IMR-90 (cell line): Measurements from ENCODE around the gene PRKCB.

Experiments used
- RAD21 ChIP-seq: IDR thresholded peaks from 2 replicates; pipeline ENCODE4 v1.6.1; 2012; ENCODE audit warnings: low read length, improper control_type of control experiment
- TF ChIP-seq, protein P1 (sequence below): conservative IDR thresholded peaks from 2 replicates; pipeline ENCODE4 v1.5.1; 2012; ENCODE audit warnings: mild to moderate bottlenecking, low read depth, low read length, improper control_type of control experiment
- TF ChIP-seq, protein P2 (sequence below): fragments of 150-350 bp; IDR thresholded peaks from 2 replicates; pipeline ENCODE4 v1.6.1; 2016; ENCODE audit warnings: low read depth, mild to moderate bottlenecking, low read length, moderate library complexity, borderline replicate concordance

DNA sequence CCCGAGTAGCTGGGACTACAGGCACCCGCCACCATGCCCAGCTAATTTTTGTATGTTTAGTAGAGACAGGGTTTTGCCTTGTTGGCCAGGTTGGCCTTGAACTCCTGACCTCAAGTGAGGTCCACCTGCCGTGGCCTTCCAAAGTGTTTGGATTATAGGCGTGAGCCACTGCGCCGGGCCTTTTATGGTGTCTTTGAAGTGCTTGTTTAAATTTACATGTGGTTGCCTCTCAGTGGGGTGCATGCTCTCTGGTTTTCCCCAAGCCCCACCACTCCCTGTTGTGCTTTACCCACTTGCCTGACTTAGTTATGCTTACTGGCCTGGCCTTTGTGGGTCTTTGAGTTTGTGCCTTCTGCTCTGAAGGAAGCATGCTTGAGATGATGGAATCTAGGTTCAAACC lies 132.0 kb downstream of the PRKCB start:
- TF ChIP-seq, protein P1, sequence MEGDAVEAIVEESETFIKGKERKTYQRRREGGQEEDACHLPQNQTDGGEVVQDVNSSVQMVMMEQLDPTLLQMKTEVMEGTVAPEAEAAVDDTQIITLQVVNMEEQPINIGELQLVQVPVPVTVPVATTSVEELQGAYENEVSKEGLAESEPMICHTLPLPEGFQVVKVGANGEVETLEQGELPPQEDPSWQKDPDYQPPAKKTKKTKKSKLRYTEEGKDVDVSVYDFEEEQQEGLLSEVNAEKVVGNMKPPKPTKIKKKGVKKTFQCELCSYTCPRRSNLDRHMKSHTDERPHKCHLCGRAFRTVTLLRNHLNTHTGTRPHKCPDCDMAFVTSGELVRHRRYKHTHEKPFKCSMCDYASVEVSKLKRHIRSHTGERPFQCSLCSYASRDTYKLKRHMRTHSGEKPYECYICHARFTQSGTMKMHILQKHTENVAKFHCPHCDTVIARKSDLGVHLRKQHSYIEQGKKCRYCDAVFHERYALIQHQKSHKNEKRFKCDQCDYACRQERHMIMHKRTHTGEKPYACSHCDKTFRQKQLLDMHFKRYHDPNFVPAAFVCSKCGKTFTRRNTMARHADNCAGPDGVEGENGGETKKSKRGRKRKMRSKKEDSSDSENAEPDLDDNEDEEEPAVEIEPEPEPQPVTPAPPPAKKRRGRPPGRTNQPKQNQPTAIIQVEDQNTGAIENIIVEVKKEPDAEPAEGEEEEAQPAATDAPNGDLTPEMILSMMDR = no peak
- TF ChIP-seq, protein P2, sequence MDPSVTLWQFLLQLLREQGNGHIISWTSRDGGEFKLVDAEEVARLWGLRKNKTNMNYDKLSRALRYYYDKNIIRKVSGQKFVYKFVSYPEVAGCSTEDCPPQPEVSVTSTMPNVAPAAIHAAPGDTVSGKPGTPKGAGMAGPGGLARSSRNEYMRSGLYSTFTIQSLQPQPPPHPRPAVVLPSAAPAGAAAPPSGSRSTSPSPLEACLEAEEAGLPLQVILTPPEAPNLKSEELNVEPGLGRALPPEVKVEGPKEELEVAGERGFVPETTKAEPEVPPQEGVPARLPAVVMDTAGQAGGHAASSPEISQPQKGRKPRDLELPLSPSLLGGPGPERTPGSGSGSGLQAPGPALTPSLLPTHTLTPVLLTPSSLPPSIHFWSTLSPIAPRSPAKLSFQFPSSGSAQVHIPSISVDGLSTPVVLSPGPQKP = no peak
- no peak for TF ChIP-seq RAD21
